Loucy (cell line): ENCODE results near the gene ADORA3.

ENCODE experiments used
- H2AFZ ChIP-seq: fragments of 200-600 bp; sonication (generic); 2 replicates; pipeline ENCODE4 v1.6.0; 2016; ENCODE audit warnings: antibody characterized with exemption, mild to moderate bottlenecking, low read length, moderate library complexity
- H3F3A ChIP-seq: fragments of 200-600 bp; 2 replicates; pipeline ENCODE4 v1.6.0; 2016; ENCODE audit warnings: antibody characterized with exemption, low read depth, mild to moderate bottlenecking
- H3K27me3 ChIP-seq: fragments of 200-600 bp; sonication (generic); 2 replicates; pipeline ENCODE4 v1.6.1; 2014; ENCODE audit warnings: low read length, mild to moderate bottlenecking; ENCODE audit not compliant: insufficient read depth, poor library complexity, severe bottlenecking
- H3K36me3 ChIP-seq: fragments of 200-600 bp; sonication (generic); 2 replicates; pipeline ENCODE4 v1.6.1; 2016; ENCODE audit warnings: low read length; ENCODE audit not compliant: insufficient read depth
- H3K4me1 ChIP-seq: fragments of 200-600 bp; sonication (generic); 2 replicates; pipeline ENCODE4 v1.5.1; 2014; ENCODE audit warnings: low read length, mild to moderate bottlenecking; ENCODE audit not compliant: insufficient read depth, poor library complexity, severe bottlenecking
- H3K4me2 ChIP-seq: fragments of 200-600 bp; sonication (generic); 2 replicates; pipeline ENCODE4 v1.6.0; 2014; ENCODE audit warnings: antibody characterized with exemption, low read length, low read depth, mild to moderate bottlenecking; ENCODE audit not compliant: poor library complexity, severe bottlenecking
- H3K4me3 ChIP-seq: fragments of 200-600 bp; sonication (generic); 2 replicates; pipeline ENCODE4 v1.5.1; 2014; ENCODE audit warnings: low read length, mild to moderate bottlenecking, mixed read lengths; ENCODE audit not compliant: poor library complexity, severe bottlenecking
- H3K79me2 ChIP-seq: fragments of 200-600 bp; sonication (generic); 2 replicates; pipeline ENCODE4 v1.6.1; 2014; ENCODE audit warnings: low read length; ENCODE audit not compliant: insufficient read depth
- H3K9ac ChIP-seq: fragments of 200-600 bp; sonication (generic); 2 replicates; pipeline ENCODE4 v1.6.0; 2014; ENCODE audit warnings: mild to moderate bottlenecking, low read depth, low read length, moderate library complexity; ENCODE audit not compliant: poor library complexity, severe bottlenecking
- H3K9me2 ChIP-seq: fragments of 200-600 bp; sonication (generic); replicated peaks from 2 replicates; pipeline ENCODE4 v1.6.1; 2016; ENCODE audit warnings: low read depth, low read length, mixed read lengths
- H3K9me3 ChIP-seq: fragments of 200-600 bp; sonication (generic); 2 replicates; pipeline ENCODE4 v1.6.1; 2014; ENCODE audit warnings: mild to moderate bottlenecking, antibody characterized with exemption, low read length, low read depth; ENCODE audit not compliant: insufficient read depth
- H4K20me1 ChIP-seq: fragments of 200-600 bp; sonication (generic); 2 replicates; pipeline ENCODE4 v1.6.0; 2014; ENCODE audit warnings: antibody characterized with exemption, low read length, mild to moderate bottlenecking; ENCODE audit not compliant: insufficient read depth, poor library complexity, severe bottlenecking
- CTCF ChIP-seq: fragments of 200-600 bp; sonication (generic); conservative IDR thresholded peaks from 2 replicates; pipeline ENCODE4 v1.5.1; 2014; ENCODE audit warnings: mild to moderate bottlenecking, antibody characterized with exemption, low read length
- EZH2phosphoT487 ChIP-seq: fragments of 200-600 bp; IDR thresholded peaks from 2 replicates; pipeline ENCODE4 v1.6.1; 2018; ENCODE audit warnings: antibody characterized with exemption, mild to moderate bottlenecking, moderate library complexity, borderline replicate concordance

Gene ADORA3

GRCh38 chr1:111507411-111508201 lies 4.2 kb upstream of the ADORA3 start:
- Histone ChIP-seq H3K9ac (peak overlapping the region; percentile 90), H3K36me3 (no peaks in the 10 kb centered on the region)

GRCh38 chr1:111506561-111506960 lies 3.1 kb upstream of the ADORA3 start:
- no peaks in the 10 kb centered on the region for H3K9me3 ChIP-seq
- no peaks in the 10 kb centered on the region for H3K79me2 ChIP-seq
- no peaks in the 10 kb centered on the region for H3K27me3 ChIP-seq
- H3K4me3 ChIP-seq: peak overlapping the region; percentile 20
- H4K20me1 ChIP-seq: no peaks in the 10 kb centered on the region
- peak overlapping the region; percentile 35 for H3K9ac ChIP-seq
- H3K4me2 ChIP-seq: peak overlapping the region; percentile 57
- no peaks in the 10 kb centered on the region for H3K9me2 ChIP-seq
- H3K36me3 ChIP-seq: no peaks in the 10 kb centered on the region
- no peak overlapping the region for H2AFZ ChIP-seq
- TF ChIP-seq EZH2phosphoT487 (no peak), CTCF (no peak)
- peaks cover 16% of the 10 kb centered on the region for H3F3A ChIP-seq
- peaks cover 66% of the 10 kb centered on the region for H3K4me1 ChIP-seq

More at GRCh38 chr1:111507411-111508201, 4.2 kb upstream of the ADORA3 start:
- Histone ChIP-seq H3K4me3 (peak overlapping the region; percentile 79), H3K79me2 (no peaks in the 10 kb centered on the region), H3K4me1 (peaks cover 74% of the 10 kb centered on the region), H3K9me3 (no peaks in the 10 kb centered on the region), H4K20me1 (no peaks in the 10 kb centered on the region), H3F3A (peaks cover 16% of the 10 kb centered on the region), H3K4me2 (peak overlapping the region; percentile 94), H3K9me2 (no peaks in the 10 kb centered on the region), H2AFZ (peak overlapping the region; percentile 74), H3K27me3 (no peaks in the 10 kb centered on the region)
- TF ChIP-seq EZH2phosphoT487 (no peak), CTCF (no peak)

- H3K79me2 ChIP-seq: no peaks in the 10 kb centered on the region
- no peaks in the 10 kb centered on the region for H4K20me1 ChIP-seq
- peak overlapping the region; percentile 57 for H3K4me2 ChIP-seq
- H3K9me3 ChIP-seq: no peaks in the 10 kb centered on the region
- H3K9me2 ChIP-seq: no peaks in the 10 kb centered on the region
- peak overlapping the region; percentile 59; the same call in 1 of the 2 replicates for H2AFZ ChIP-seq
- TF ChIP-seq EZH2phosphoT487 (no peak), CTCF (no peak)
- peak overlapping the region; percentile 10 for H3K4me3 ChIP-seq
- peaks cover 66% of the 10 kb centered on the region for H3K4me1 ChIP-seq
- no peaks in the 10 kb centered on the region for H3K36me3 ChIP-seq
- peak overlapping the region; percentile 35 for H3K9ac ChIP-seq
- peaks cover 16% of the 10 kb centered on the region for H3F3A ChIP-seq
- H3K27me3 ChIP-seq: no peaks in the 10 kb centered on the region
These were observed 2.2 kb upstream of the ADORA3 start for GRCh38 chr1:111505641-111506119.
